Coronary artery (tissue), 2 donors: Measurements from ENCODE around the gene CACNA1S.

Experiments used
- DNase-seq: peaks from one replicate; pipeline ENCODE4 v3.0.0-alpha.2; 2017; ENCODE audit warnings: low spot score
- H3K27ac ChIP-seq, 2 donors: fragments of 200-600 bp; sonication (generic); one replicate each; pipeline ENCODE4 v1.5.1; 2016 to 2019
- H3K4me3 ChIP-seq: fragments of 200-600 bp; sonication (generic); 2 replicates; pipeline ENCODE4 v1.5.1; 2016; ENCODE audit warnings: mild to moderate bottlenecking, moderate library complexity
- TF ChIP-seq, protein P1 (sequence below): fragments of 200-600 bp; sonication (generic); IDR thresholded peaks from one replicate; pipeline ENCODE4 v1.5.1; 2019; ENCODE audit warnings: antibody characterized with exemption

The CACNA1S gene

DNA sequence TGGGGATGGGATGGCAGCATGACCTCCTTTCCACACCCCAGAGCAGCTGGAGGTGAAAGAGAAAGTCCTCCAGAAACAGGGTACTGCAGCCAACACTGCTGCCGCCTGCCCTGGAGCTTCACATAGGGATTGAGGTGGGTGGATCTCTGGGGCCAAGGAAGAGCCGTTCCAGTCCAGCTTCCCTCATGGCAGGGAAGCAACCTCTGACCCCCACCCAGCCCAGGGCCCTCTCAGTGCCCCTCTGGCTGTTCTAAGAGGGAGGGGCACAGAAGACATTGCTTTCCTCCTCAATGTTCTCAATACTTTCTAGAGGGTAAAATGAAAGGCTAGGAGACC lies 94.4 kb downstream of the CACNA1S start:
- H3K27ac ChIP-seq, result no peak overlapping the region
- no peak for DNase-seq
- TF ChIP-seq, protein P1, sequence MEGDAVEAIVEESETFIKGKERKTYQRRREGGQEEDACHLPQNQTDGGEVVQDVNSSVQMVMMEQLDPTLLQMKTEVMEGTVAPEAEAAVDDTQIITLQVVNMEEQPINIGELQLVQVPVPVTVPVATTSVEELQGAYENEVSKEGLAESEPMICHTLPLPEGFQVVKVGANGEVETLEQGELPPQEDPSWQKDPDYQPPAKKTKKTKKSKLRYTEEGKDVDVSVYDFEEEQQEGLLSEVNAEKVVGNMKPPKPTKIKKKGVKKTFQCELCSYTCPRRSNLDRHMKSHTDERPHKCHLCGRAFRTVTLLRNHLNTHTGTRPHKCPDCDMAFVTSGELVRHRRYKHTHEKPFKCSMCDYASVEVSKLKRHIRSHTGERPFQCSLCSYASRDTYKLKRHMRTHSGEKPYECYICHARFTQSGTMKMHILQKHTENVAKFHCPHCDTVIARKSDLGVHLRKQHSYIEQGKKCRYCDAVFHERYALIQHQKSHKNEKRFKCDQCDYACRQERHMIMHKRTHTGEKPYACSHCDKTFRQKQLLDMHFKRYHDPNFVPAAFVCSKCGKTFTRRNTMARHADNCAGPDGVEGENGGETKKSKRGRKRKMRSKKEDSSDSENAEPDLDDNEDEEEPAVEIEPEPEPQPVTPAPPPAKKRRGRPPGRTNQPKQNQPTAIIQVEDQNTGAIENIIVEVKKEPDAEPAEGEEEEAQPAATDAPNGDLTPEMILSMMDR, result no peak

DNA sequence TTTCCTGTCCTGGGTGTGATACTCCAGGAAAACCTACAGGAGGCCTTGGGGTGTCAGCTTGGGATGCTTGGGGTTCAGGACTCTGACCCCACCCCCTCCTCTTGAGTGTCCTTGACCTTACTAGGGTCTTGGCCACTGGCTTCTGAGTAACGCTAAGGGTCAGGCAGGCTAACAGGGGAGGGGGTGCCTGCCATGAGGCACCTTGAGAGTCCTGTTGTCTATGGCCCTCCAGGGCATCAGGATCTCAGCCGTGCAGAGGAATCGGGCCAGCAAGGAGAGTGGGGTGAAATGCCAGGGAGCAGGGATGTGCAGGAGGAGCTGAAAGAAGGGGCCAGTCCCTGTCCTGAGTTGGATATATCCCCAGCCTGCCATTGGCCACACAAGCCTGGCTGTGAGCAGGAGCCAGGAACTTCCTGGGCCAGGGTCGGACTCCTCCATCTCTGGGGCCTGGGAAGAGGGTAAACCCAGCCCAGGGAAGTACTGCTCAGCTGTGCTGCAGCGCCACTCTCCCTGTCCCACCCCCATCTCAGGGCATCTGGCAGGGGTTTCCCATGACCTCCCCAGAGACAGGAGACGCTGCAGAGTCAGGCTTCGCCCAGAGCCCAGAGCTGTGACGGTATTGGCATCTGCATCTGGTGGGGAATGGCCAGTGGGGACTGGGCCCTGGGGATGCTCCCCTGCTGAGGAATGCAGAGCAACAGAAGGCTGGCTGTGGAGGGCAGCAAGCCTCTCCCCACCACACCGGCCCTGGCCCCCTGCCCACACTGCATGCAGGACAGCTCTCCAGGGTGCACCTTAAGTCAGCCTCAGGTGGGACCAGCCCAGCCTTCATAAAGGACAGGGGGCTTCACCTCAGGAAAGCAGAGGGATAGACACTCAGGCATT lies 95.0 kb downstream of the CACNA1S start:
- TF ChIP-seq, protein P1, result no peak
- no peak overlapping the region for H3K27ac ChIP-seq
- DNase-seq, result no peak
- H3K4me3 ChIP-seq, result no peak overlapping the region

More for the DNA sequence above, 94.4 kb downstream of the CACNA1S start:
- H3K4me3 ChIP-seq, result no peak overlapping the region

DNA sequence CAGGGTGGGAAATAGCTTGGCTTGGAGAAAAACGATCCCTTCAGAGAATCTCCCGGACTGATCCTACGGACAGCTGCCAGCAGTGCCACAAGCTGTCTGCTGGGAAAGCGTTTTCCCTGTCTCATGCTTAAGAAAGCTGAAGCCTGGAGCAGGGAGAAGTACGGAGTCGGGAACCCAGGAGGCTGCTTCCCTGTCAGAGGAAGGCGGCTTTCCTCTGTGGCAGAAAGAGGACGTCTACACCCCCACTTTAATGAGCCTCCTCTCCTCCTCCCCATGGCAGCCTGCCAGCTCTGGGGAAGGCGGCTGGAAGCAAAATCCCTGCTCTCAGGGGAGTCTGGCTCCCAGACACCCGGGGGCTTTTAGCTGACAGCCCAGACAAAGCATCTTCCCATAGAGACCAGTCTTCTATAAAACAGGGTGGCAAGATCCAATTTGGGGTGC lies 96.0 kb downstream of the CACNA1S start:
- TF ChIP-seq, protein P1, result no peak
- Histone ChIP-seq H3K27ac (no peak overlapping the region), H3K4me3 (no peak overlapping the region)
- DNase-seq, result no peak

DNA sequence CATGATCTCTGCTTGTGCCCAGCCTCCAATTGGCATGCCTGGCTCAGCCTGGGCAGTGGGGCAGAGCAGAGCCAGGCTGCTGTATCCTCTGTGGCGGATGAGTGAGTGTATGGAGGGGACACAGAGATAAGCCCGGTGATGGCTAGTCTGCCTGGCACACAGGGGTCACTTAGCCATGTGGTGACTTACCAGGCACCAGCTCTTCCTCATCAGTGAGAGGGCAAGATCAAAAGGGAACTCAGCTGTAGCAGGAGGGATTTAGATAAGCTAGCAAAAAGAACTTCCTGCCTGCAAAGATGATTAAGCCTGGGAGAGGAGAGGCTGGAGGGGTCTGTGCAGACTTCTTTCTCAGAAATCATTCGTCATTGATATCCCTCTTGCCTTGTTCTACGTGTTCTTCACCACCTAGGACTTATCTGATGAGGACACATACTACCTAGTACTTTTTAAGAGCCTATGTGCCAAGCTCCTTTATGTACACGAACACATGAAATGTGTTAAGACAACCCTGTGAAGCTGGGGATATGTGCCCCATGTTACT lies 96.6 kb downstream of the CACNA1S start:
- no peak overlapping the region for H3K27ac ChIP-seq
- H3K4me3 ChIP-seq, result no peak overlapping the region
- TF ChIP-seq, protein P1, result no peak
- no peak for DNase-seq

DNA sequence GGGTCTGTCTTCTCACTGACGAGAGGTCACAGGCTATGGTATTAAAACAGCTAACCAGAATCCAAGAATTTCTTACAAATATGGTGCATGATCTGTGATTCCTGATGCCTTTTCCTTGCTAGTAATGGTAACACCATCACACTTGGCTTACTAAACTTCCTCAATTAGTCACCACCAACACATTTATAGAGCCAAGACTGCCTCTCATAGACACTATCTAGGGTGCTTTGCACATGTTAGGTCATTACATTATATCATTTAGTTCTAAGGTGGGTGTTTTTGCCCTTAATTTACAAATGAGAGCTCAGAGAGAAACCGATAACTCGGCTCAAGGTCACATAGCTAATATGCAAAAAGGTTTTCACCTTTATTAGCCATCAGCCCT lies 97.4 kb downstream of the CACNA1S start:
- Histone ChIP-seq H3K27ac (no peak overlapping the region), H3K4me3 (no peak overlapping the region)
- TF ChIP-seq, protein P1, result no peak
- DNase-seq, result no peak

DNA sequence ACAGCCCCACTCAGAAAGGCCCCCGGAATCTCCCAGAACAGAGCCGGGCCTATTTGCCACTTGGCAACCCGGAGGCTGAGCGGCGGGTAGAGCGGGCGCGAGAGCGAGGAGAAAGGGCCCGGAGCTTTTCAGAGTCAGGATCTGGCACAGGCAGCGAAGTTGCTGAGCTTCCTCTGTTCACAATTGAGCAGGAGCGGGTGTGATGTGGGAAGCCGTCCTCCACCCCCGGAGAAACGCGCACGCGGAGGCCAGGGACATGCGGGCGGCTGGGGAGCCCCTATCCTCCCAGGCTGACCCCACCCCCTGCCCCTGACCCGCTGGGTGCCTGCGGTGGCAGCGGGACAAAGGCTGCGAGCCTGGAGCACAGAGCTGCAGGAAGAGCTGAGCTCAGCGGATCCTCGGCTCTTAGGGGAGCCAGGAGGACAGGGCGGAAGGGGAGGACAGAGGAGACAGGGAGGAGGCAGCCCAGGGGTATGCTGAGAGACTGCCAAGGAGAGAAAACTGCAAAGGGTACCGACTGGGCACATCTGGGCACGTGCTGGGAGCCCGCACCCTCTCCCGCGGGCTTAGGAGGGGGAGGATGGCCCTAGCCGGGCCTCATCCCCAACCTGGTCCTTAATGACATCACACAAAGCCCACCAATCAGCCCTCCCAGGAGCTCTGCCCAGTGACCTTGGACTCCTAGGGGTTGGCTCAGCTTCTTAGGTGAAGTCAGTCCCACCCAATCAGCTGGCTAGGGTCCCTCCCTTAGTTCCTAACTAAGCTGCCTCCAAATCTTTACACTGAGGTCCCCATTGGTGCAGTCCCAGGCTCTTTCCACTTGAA lies 98.0 kb downstream of the CACNA1S start:
- Histone ChIP-seq H3K4me3 (peak overlapping the region; percentile 52), H3K27ac (no peak overlapping the region)
- no peak for DNase-seq
- TF ChIP-seq, protein P1, result no peak
